Measurements from ENCODE around the gene PIGS.

Gene PIGS

DNA sequence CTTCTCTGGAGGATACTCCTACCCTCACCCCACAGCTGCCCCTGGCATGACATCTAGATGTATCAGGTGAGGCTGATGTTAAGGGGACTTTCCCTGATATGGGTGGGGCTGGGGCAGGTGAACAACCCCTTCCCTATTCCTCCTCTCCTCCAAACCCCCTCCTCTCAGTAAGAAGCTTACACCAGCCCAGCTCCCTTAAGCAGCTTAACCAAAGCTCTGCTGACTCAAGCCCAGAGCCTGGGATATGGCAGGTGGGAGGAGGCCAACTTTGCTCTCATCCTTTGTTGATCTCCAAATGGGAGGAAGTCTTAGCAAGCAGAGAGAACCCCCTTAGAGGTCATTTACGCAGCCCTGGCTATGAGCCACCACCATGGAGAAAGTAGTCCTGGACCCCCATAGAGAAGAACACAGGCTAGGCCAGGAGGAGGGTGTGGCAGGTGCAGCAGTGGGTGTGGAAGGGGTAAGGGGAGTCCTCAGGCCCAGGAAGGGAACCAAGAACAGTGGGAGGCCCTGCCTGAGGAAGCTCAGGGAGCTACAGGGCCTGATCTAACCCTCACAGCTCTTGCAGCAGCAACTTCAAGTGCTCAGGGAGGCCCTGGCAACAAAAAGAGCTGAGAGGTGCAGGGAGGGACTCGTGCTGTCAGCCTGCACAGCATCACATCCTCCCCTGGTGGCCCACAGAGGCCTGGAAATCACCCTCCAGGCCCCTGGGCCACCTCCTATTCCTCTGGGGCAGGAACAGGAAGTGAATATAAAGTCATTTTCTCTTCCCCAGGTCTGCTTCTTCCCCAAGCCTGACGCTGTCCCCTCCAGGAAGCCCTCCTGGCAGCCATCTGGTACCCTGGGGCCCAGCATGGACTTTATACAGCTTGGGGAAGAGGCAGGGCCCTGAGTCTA is 21.8 kb downstream of the PIGS start:
- DNase-seq = peak; percentile 83

DNA sequence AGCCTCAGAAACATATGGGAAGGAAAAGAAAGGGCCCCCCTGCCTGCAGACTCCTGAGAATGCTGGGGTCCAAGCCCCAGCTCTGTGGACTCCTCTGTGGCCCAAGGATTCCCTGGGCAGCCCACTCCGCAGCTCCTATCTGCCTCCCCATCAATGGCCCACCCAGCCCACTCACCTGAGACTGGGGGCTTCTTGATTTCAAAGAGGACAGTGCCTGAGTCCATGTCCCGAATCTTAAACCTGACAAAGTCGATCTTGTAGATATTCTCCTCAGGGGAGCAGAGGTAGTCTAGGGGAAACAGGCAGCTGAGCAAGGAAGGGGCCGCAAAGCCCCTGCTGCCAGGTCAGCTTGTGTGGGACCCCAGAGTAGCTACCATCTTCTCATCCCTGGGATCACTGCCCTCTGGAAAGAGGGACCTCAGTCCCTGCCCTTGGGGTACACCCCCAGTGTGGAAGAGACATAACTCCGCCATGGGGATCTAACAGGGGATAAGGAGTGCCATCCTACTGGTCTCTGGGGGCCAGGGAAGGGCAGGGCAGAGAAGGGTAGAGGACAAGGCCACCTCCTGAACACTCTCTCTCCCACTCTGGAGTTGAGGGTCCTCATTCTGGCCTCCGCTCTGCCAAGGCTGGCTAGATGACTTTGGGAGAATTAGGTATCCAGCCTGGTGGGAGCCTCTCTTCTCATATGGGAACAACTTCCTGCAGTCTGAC is 22.8 kb downstream of the PIGS start:
- DNase-seq = no peak

DNA sequence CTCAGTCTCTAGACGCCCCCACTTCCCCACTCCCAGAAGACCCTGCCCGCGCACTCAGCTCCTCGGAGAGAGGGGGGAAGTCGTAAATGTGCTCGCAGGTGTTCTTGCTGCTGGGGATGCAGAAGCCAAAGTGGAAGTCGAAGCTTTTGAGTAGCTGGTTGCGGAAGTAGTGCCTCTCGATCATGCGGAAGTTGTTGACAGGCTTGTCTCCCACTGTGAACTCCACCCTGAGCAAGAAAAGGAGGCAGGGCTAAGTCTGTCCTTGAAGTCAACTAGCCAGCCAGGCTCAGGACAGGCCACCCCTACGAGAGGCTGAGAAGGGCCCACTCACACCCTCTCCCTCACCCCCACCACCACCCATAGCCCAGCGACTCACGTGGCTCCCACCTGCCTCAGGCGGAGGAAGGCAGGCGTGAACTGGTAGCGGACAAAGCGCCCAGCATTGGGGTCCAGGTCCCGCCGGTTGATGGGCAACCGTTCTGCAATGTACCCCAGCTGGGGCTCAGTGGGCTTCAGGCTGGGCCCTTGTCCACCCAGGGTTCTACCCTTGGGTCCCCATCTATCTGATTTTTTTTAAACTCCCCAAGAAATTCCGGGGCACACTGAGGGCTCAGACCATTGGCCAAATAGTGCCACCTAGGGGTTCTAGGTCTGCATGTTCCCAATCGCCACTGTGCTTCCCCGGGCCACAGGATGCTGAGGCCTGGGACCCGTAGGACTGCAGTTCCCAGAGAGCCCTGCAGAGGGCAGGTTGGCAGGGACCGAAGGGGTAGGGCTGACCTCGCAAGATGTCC is 23.5 kb downstream of the PIGS start:
- peak; percentile 77 for DNase-seq

DNA sequence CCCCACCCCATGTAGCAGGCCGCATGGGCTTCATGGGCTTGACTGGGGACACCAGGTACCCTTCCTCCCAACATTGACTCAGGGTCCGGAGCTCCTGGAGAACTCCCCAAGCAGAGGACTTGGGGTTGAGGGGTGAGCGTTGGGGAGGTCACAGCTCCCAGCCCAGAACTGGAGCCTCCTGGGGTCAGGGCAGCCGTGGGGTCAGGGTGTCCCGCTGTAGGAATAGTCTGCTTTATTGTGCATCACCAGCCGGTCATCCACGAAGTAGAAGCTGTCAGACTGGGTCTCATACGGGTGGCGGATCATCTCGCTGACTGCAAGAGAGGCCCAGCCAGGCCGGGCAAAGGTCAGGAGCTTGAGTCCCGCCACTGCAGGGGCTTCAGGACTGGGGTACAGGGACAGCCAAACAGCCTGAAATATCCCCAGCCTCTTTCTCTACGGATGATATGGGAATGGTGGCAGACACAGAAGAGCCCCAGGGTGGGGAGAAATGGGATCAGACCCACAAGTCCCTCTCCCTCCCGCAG is 24.2 kb downstream of the PIGS start:
- no peak for DNase-seq

DNA sequence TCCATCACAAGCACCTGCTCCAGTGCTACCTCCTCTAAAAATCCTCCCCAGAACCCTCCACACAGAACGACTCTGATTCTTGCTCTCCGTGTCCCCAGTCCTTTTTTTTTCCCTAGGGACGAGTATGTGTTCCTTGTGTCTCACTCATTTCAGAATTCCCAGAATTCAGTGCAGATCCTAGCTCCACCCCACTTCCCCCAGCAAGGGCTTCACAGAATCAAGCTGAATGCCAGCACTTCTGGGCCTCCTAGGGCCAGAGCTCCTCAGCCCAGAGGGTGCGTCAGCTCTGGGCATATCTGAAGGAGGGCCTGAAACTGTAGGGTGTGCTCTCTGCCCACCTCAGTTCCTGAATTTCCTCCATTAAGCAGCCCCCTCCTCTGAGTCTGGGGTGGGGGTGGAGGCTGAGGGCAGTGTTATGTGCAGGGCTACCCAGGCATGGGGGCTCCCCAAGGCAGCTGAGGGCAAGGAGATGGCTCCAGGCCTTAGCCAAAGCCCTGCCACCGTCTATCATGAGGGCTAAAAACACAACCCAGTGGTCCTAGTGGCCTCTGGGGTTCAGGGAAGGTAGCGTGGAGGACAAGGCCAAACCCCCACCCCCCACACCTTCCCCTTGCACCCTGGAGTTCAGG is 25.4 kb downstream of the PIGS start:
- DNase-seq = no peak

DNA sequence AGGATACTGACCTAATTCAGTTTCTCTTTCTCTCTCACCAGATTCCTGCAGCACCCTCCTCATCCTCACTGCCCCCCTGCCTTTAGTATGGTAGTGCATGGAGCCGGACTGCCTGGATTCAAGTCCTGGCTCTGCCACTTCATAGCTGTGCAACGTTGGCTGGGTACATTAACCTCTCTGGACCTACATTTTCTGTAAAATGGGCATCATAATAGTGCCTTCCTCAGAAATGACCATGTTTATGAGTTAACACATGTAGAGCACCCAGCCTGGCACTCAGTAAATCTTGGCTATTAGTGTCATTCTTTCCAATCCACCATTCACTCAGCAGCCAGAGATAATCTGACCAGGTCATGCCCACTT is 26.2 kb downstream of the PIGS start:
- no peak for DNase-seq

DNA sequence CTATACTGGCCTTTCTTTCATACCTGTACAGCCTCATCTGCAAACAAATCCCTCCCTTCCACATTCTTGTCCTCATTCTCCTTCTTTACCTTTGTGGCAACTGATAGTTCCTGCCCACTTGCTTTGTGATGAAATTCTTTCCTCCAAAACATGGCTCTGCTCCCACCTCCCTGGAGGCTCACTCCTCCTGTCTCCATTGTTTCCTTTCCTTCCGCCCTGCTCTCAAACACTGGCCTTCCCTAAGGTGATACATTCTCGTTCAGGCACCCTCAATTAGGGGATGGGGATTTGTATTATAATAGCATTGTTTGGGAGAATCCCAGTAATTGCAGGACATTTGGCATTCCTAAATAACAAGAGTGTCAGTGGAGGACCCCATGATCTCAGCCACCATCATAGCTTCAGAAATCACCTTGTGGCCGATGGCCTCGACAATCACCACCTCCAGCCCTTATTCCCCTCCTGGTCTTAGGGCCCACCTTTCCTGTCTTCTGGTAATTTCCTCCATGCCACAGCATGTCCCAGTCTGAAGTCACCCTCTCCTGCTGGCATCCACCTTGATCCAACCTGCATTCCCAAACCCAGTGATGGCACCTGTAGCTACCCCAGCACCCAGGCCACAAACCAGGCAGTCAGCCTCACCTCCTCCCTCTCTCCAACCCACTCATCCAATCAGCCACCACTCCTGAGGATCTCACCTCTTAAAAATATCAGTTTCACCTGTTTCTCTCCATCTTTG is 26.8 kb downstream of the PIGS start:
- DNase-seq = no peak

DNA sequence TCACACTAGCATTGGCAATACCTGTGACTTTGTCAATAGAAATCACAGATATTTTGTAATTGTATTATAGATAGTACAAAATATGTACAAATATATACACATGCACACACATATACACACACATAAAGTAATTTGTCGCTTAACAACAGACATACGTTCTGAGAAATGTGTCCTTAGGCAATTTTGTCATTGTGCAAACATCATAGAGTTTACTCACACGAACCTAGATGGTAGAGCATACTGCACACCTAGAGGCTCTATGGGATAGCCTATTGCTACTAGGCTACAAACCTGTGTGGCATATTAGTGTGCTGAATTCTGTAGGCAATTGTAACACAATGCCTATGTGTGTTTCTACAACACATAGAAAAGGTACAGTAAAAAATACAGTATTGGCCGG is 29.9 kb downstream of the PIGS start:
- DNase-seq = no peak

DNA sequence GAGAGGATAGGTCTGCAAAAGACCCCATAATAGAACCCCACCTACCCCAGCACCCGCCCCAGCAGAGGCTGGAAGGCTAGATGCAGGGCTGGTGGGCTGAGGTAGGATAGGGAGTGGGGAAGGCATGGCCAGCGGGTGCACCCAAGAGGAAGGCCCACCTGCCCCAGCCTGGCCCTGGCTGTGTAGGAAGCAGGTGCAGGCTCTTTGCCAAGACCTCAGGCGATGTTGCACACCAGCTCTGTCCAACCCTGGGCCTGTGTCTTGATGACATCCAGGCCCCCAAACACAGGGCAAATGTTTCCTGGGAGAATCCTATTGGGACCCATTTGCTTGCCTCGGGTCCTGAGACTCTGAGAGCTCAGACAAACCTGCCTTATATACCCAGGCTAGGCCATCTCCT is 31.1 kb downstream of the PIGS start:
- no peak for DNase-seq

DNA sequence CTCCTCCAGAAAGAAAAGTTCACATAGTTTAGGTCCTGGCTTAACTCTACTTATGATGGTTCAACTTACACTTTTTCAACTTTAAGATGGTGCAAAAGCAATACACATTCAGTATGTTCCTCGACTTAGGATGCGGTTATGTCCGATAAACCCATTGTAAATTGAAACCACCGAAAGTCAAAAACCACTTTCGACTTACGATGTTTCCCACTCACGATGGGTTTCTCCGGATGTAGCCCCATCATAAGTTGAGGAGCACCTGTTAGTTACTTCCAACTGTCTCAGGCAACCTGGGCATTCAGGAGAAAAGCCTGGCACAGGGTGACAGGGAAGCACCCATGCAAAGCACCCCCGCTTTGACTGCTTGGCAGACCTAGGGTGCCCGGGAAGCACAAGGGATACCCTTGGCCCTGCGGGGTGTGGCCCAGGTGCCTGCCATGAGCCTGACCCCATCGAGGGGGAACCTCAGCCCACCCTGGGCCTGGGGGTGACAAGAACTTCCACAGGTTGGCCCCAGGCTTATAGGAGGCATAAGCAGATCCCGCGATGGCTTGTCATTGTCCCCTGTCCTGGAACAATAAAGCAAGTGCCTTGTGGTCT is 32.9 kb downstream of the PIGS start:
- DNase-seq = no peak

DNA sequence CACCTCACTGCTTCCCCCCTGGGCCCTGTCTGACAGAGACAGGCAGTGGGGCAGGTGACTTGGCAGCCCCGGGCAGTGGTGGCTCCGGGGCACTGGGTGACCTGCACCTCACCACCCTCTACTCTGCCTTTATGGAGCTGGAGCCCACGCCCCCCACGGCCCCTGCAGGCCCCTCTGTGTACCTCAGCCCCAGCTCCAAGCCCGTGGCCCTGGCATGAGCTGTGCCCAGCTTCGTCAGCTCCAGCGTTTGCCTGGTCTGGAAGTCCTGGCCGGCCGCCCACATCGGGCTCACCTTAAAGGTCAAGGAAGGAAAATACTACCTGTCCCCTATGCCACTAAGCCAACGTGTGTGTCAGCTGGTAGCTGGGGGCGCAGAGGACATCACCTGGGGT is 34.1 kb downstream of the PIGS start:
- DNase-seq = no peak

DNA sequence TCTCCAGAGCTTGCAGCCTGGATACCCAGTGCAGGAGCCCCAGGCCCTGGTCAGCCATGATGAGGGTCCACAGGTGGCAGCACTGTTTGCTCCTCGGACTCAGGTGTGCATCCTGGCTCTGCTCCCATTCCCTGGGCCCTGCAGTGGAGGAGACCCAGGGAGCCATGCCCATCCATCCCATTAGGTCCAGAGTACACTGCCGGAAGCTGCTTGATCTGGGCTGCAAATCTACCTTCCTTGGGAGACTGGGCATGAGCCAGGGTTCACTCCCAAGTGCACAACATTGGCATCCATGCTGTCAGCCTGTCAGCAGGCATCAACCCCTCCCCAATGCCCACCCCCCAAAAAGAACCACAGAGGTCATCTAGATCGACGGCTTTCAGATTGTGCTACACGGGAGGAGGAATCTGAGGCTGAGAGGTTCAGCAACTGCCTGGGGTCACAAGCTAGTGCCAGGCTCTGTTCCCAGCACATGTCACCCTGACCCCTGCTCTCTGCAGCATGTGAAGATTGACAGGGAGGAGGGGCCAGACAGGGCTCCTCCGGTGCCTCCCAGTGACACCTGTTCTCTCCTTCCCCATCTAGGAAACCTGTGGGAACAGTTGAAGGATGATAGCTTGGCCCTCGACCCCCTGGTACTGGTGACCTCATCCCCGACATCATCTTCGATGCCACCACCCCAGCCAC is 34.6 kb downstream of the PIGS start:
- DNase-seq = no peak

DNA sequence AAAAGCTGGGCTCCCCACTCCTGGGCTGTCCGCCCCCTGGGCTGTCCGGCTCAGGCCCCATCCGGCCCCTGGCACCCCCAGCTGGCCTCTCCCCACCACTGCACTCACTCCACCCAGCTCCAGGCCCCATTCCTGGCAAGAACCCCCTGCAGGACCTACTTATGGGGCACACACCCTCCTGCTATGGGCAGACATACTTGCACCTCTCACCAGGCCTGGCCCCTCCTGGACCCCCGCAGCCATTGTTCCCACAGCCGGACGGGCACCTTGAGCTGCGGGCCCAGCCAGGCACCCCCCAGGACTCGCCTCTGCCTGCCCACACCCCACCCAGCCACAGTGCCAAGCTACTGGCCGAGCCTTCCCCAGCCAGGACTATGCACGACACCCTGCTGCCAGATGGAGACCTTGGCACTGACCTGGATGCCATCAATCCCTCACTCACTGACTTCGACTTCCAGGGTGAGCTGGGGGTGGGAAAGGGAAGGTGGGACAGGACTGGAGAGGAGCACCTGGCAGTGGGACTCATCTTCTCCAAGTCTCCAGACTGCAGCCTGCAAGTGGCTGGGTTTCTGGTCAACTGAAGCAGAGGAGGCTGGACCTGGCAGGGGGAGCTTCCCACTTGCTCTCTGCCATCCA is 36.5 kb downstream of the PIGS start:
- no peak for DNase-seq

DNA sequence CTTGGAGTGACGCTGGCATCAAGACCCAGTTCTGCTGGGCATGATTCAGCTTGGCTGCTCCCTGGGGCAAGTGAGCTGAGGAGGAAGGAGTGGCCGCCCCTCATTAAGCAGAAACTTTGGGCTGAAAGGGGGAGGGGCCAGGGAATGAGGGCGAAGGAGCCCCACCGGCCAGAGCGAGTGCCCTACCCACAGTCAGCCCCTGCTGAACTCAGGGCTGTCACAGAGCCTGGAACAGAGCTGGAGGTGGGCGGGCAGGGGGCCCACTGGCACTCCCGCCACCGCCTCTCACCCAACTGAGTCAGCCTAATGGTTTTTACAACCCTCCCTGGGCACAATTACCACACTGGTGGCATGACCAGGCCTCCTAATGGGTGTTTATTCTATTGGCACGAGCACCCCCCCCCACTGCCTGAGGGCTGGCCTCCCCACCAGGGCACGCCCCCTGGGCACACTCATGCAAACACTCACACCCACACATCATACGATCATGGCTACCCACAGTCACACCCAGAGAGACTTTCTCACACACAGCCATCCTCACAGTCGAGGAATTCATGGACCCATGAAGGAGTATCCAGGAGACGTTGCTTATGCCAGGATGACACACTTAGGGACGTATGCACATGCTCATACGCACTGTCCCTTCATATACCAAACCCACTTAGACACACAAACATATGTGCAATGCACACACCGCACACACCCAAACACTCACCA is 38.1 kb downstream of the PIGS start:
- no peak for DNase-seq

DNA sequence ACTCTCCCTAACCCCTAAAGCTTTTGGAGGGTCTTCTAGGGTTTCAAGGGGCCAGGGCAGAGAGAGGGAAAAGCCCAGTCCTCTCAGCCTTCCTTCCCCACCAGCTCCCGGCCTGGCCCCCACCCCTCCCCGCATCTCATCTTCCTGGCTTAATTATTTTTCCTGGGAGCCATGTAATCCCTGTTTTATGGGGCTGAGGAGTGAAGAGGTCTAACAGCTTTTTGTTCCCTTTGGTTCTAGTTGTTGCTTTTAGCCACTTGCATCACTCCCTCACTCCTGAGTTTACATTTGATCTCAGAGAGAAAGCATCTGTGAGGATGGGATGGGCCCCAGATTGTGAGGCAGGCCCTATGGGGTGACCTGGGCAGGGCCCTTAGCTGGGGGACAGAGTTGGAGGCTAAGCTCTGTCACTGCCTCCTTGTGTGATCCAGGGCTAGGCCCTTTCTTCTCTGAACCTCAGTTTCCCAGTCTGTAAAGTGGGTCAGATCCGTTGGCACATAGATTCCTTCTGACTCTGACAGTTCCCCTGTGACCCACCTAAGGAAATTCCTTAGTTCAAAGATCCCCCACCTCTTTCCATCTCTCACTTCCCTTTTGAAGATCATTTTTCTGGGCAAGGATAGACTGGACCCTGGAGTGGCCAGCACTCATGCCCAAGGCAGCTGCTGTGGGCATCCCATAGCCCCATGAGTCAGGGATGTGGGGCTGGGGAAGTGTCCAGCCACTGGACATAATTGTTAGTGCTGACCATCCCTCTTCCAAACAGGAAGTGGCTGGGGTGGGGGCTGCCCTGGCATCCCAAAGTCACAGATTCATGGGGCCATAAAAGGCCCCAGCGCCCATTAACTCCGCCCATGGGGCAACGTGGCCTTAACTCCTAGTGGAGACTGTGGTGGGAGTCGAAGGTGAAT is 39.0 kb downstream of the PIGS start:
- no peak for DNase-seq

DNA sequence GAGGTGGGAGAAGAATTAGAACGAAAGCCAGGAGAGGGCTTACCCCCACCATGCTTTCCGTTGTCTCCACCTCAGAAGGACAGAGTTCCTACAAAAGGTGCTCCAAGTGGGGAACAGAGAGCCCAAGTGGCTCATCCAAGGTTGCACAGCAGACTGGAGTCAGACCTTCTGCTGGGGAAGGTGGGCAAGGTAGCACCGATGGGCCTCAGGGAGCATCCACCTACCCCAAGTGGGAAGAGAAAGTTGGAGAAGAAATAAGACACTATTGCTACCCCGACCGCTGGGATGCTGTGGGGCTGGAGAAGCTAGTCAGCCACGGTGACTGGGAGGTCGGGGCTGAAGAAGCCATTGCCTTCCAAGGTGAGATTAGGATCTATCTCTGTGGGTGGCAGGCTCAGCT is 40.4 kb downstream of the PIGS start:
- no peak for DNase-seq

DNA sequence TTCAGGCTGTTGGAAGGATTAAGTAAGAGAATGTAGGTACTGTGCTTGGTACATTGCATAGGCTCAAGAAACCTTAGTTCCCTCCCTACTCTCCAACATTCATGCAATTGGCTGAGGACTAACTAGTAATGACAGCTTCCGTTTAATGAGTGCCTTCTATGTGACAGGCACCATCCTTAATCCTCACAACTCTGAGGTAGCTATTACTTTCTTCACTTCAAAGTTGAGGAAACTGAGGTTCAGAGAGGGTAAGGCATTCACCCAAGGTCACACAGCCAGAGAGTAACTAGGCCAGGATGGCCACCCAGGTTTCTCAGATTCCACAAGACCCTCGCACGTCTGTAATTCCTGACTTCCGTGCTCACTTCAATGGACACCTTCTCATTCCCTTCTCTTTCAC is 41.1 kb downstream of the PIGS start:
- no peak for DNase-seq

DNA sequence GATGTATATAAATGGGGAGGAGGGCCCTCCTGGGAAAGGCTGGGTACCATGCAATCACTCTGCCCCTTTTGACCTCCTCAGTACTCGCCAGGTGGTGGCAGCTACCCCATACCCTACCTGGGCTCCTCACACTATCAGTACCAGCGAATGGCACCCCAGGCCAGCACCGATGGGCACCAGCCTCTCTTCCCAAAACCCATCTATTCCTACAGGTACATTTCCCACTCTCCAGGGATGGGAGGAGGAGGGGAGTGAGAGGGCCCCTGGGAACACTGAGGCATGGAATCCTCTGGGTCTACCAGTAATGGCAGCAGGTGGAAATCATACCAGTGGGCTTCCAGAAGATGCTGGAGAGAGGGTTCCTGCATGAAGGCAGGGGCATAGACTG is 42.3 kb downstream of the PIGS start:
- no peak for DNase-seq
